Activated T-cell treated with anti-CD3 and anti-CD28 coated beads, Interleukin-2, amount 50 U/mL, for 72 hours (primary cell): Measurements from ENCODE around the gene SPINT1. TPM values are rescaled to one million over a fixed set of nuclear protein-coding genes. Genes with fewer than 3 reads are reported as not detected.
A peak's percentile ranks its signal among the peaks of the same experiment; 100 is the strongest.

Experiments
- ATAC-seq, 2 donors: fragments of 150-1000 bp; cut with Tn5 transposase; replicated peaks in 1 of 2; 2 replicates each; pipeline ENCODE4 v1.10.0; 2021; ENCODE audit warnings: moderate library complexity in 2 of 2, mild to moderate bottlenecking in 1 of 2
- DNase-seq, 2 donors: peaks; one replicate each; pipeline ENCODE4 v3.0.0; 2021 to 2022; ENCODE audit warnings: mixed read lengths in 1 of 2
- H3K27ac Mint-ChIP-seq: one replicate; pipeline ENCODE4 v1.8.0; 2022; ENCODE audit warnings: mild to moderate bottlenecking, moderate library complexity, mixed read lengths
- H3K27me3 Mint-ChIP-seq: one replicate; pipeline ENCODE4 v1.8.0; 2022; ENCODE audit warnings: low read depth, mixed read lengths
- H3K36me3 Mint-ChIP-seq, 2 donors: one replicate each; pipeline ENCODE4 v1.8.0; 2022; ENCODE audit warnings: mixed read lengths in 2 of 2, mild to moderate bottlenecking in 1 of 2; ENCODE audit not compliant: insufficient read depth in 2 of 2
- H3K4me1 Mint-ChIP-seq: one replicate; pipeline ENCODE4 v1.8.0; 2022; ENCODE audit warnings: low read depth, mixed read lengths
- H3K4me3 Mint-ChIP-seq, 2 donors: one replicate each; pipeline ENCODE4 v1.8.0; 2022; ENCODE audit warnings: mild to moderate bottlenecking in 2 of 2, mixed read lengths in 2 of 2, moderate library complexity in 2 of 2
- H3K9me3 Mint-ChIP-seq, 2 donors: one replicate each; pipeline ENCODE4 v1.8.0; 2022; ENCODE audit warnings: mixed read lengths in 2 of 2
- total RNA-seq, 2 donors: library from RNA; stranded (reverse); gene quantifications; one replicate each; pipeline ENCODE4 v1.2.3, GENCODE V29; 2022

SPINT1 gene
- total RNA-seq, 2 donors from 2014 or later, result 17.3 to 19.4 TPM

- Mint-ChIP-seq H3K9me3 (no peaks in the 10 kb centered on the region), H3K4me3 (peak within 1 kb of the TSS; percentile 91 to 98), H3K27me3 (peaks cover 7% of the 10 kb centered on the region), H3K4me1 (peaks cover 26% of the 10 kb centered on the region), H3K27ac (no peak within 1 kb of the TSS), H3K36me3 (no peaks in the 10 kb centered on the region)
- ATAC-seq, result peak; percentile 85 to 89
- peak; percentile 67 to 72 for DNase-seq
These were observed 30.1 kb downstream of the SPINT1 start, which contains the start of gene RHOV for GRCh38 chr15:40873694-40874561. Gene RHOV (minus strand): TSS chr15:40874234. CDS start chr15:40874139, 95 bp downstream.

DNA sequence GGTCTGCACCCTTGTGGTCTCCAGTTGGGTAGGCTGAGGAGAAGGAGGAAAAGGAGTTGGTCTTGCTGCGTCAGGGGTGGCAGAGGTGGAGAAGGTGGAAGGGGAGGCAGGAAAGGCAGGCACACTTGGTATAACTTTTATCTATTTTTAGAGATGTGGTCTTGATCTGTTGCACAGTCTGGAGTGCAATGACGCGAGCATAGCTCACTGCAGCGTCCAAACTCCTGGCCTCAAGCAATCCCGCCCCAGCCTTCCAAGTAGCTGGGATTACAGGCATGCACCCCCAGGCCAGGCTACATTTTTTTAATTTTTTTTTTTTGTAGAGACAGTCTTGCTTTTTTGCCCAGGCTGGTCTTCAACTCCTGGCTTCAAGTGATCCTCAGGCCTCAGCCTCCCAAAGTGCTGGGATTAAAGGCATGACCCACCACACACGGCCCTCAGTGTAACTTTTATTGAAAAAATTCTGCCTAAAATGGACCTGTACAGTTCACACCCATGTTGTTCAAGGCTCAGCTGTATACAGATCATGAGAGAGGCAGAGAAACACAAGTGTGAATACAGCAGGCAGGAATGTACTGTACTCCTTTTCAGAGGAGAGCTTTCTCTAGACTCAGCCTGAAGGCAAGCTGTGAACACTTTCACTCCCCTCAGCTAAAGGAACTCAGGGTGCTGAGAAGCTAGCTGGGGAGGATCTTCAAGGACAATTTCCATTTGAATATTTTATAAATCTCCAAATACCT, 32.3 kb downstream of the SPINT1 start:
- ATAC-seq (no peak), DNase-seq (no peak)
- Mint-ChIP-seq H3K4me3 (no peak overlapping the region), H3K27me3 (peaks cover 7% of the 10 kb centered on the region), H3K4me1 (peaks cover 36% of the 10 kb centered on the region), H3K9me3 (no peaks in the 10 kb centered on the region), H3K27ac (no peak overlapping the region), H3K36me3 (no peaks in the 10 kb centered on the region)

DNA sequence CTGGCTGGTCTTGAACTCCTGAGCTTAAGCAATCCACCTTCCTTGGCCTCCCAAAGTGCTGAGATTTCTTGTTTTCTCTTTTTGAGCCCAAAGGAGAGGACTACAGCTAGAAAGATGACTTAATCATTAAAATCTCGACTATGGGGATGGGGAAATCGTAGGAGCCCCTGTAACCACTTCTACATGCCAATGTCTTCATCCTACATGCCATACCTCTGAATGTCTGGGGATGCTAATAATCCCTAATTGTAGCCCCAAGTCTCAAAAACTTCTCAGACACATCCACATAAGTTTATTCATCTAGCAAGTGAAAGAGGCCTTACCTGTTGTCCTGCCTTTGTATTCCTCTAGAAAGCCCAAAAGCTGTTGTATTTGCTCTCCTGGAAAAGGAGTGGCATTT, 33.8 kb downstream of the SPINT1 start:
- no peaks in the 10 kb centered on the region for H3K36me3 Mint-ChIP-seq
- ATAC-seq, result no peak
- no peak for DNase-seq
- H3K27ac Mint-ChIP-seq, result no peak overlapping the region
- no peaks in the 10 kb centered on the region for H3K9me3 Mint-ChIP-seq
- H3K4me3 Mint-ChIP-seq, result no peak overlapping the region
- H3K4me1 Mint-ChIP-seq, result peaks cover 27% of the 10 kb centered on the region
- H3K27me3 Mint-ChIP-seq, result peaks cover 7% of the 10 kb centered on the region

DNA sequence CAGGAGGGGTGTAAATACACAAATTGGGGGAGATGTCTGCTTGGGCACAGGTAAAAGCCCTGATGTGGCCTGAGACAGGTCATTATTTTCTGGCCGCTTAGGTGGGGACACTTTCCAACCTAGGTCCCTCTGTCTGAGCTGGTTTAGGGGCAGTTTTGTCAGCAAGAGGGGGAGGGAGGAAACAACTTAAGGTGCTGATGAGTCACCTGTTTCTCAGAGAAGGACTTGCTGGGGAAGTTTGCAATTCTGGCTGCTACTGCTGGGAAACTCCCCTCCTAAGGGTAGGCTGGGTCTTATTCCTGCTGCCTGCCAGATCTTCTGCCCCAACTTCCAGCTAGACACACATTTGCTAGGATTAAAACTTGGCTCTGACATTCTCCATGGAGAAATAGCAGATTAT, 34.9 kb downstream of the SPINT1 start:
- ATAC-seq (peak; percentile 76 to 81), DNase-seq (peak; percentile 50 to 53)
- peaks cover 7% of the 10 kb centered on the region for H3K27me3 Mint-ChIP-seq
- peak overlapping the region in 1 of 2 donors; percentile 14 for H3K4me3 Mint-ChIP-seq
- H3K4me1 Mint-ChIP-seq, result peaks cover 20% of the 10 kb centered on the region
- H3K9me3 Mint-ChIP-seq, result no peaks in the 10 kb centered on the region
- no peak overlapping the region for H3K27ac Mint-ChIP-seq
- no peaks in the 10 kb centered on the region for H3K36me3 Mint-ChIP-seq

- Mint-ChIP-seq H3K27ac (no peak overlapping the region), H3K4me3 (no peak overlapping the region), H3K27me3 (no peaks in the 10 kb centered on the region), H3K9me3 (no peaks in the 10 kb centered on the region), H3K36me3 (no peaks in the 10 kb centered on the region), H3K4me1 (peaks cover 15% of the 10 kb centered on the region)
- ATAC-seq (peak; percentile 52 to 59), DNase-seq (no peak)
These were observed 35.8 kb downstream of the SPINT1 start for GRCh38 chr15:40879609-40880008.

DNA sequence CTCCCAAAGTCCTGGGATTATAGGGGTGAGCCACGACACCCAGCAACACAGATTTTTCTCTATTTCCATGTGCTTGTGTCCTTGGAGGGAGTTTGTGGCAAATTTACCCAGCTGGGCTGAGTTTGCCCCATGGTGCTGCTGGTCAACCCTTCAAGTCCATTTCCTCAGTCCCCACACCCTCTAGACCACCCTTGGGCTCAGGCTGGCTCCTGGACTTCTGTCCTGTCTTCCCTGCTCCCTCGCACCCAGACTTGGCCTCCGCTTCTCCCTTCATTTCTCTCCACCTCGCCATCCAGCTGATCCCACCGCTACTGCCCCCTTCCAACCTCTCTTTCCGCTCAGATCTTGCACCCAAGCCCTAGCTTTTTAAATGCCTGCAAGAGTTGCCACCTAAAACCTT, 37.5 kb downstream of the SPINT1 start:
- H3K27me3 Mint-ChIP-seq, result peaks cover 5% of the 10 kb centered on the region
- H3K9me3 Mint-ChIP-seq, result no peaks in the 10 kb centered on the region
- no peak overlapping the region for H3K4me3 Mint-ChIP-seq
- ATAC-seq (no peak), DNase-seq (no peak)
- H3K36me3 Mint-ChIP-seq, result no peaks in the 10 kb centered on the region
- H3K4me1 Mint-ChIP-seq, result peaks cover 15% of the 10 kb centered on the region
- no peak overlapping the region for H3K27ac Mint-ChIP-seq

GRCh38 chr15:40886586-40886985, 42.7 kb downstream of the SPINT1 start:
- Mint-ChIP-seq H3K4me1 (peaks cover 10% of the 10 kb centered on the region), H3K27ac (no peak overlapping the region), H3K36me3 (no peaks in the 10 kb centered on the region), H3K27me3 (peaks cover 5% of the 10 kb centered on the region), H3K4me3 (no peak overlapping the region), H3K9me3 (no peaks in the 10 kb centered on the region)
- DNase-seq (no peak), ATAC-seq (no peak)

DNA sequence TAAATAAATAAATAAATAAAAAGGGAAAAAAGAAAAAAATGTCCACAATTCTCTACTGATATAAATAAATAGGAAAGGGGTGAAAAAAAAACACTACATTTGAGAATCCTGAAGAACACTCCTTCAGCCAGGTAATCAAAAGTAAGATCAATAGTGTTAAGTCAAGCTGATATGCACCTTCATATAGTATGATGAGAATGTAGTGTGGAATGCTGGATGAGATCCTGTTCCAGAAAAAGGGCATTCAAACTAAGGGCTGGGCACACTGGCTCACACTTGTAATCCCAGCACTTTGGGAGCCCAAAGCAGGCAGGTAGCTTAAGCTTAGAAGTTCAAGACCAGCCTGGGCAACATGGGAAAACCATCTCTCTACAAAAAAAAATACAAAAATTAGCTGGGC, 45.3 kb downstream of the SPINT1 start:
- Mint-ChIP-seq H3K4me3 (no peak overlapping the region), H3K27me3 (peaks cover 12% of the 10 kb centered on the region), H3K36me3 (no peaks in the 10 kb centered on the region), H3K27ac (no peak overlapping the region), H3K9me3 (no peaks in the 10 kb centered on the region), H3K4me1 (peaks cover 22% of the 10 kb centered on the region)
- ATAC-seq, result no peak
- no peak for DNase-seq

DNA sequence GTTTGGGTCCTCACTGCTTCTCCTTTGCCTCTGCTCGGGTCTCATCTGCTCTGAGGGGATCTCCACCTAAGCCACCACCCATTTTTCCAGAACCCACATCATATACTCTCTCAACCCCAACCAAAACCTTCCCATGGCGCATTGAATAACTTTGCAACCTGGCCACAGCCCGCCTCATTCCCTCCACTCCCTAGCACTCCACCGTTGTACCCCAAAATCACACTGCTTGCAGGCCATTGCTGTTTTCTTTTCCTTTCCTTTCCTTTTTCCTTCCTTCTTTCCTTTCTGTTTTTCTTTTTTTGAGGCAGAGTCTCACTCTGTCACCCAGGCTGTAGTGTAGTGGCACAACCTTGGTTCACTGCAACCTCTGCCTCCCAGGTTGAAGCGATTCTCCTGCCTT, 47.3 kb downstream of the SPINT1 start:
- Mint-ChIP-seq H3K27me3 (peaks cover 6% of the 10 kb centered on the region), H3K4me1 (peaks cover 39% of the 10 kb centered on the region), H3K9me3 (no peaks in the 10 kb centered on the region), H3K4me3 (no peak overlapping the region), H3K27ac (no peak overlapping the region), H3K36me3 (peaks cover 2 to 5% of the 10 kb centered on the region in 2 donors)
- no peak for DNase-seq
- ATAC-seq, result no peak

- Mint-ChIP-seq H3K27ac (no peak overlapping the region), H3K4me3 (no peak overlapping the region), H3K36me3 (peaks cover 2 to 10% of the 10 kb centered on the region in 2 donors), H3K9me3 (no peaks in the 10 kb centered on the region), H3K4me1 (peaks cover 41% of the 10 kb centered on the region), H3K27me3 (peaks cover 6% of the 10 kb centered on the region)
- no peak for ATAC-seq
- DNase-seq, result peak; percentile 33 to 43
These were observed 48.1 kb downstream of the SPINT1 start for GRCh38 chr15:40891810-40892446.

- Mint-ChIP-seq H3K27me3 (peaks cover 6% of the 10 kb centered on the region), H3K36me3 (peaks cover 2 to 10% of the 10 kb centered on the region in 2 donors), H3K4me3 (peak overlapping the region in 1 of 2 donors; percentile 36), H3K9me3 (no peaks in the 10 kb centered on the region), H3K27ac (no peak overlapping the region), H3K4me1 (peaks cover 41% of the 10 kb centered on the region)
- ATAC-seq (no peak), DNase-seq (no peak)
These were observed 48.7 kb downstream of the SPINT1 start for GRCh38 chr15:40892447-40893012.

DNA sequence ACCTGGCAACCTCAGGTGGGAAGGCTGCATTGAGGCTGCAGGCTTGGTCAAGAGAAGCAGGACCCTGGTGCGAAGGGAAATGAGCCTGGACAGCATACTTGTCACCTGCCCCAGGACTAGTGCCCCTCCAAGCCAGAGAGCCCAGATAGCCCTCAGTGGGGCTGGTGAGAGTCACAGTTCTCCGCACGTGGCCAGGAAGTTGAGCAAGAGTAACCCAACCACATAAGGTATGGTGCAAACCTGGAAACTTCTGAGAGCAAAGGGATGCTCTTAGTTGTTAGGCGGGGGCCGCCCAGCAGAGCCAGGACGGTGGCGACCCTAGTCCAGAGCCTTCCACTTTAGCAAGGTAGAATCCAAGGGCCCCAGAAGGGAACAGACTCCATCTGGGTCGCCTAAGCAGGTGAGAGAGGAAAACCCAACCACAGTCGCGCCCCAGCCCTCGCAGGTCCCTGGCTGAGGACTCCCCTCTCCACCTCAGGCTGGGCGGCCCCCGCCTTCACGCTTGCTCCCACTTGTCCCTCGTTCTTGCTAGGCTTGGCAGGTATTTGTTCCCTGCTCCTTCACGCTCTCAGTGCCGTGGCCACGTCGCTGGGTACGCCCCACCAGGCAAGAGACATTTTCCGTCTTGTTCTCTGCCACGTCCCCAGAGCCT, 49.3 kb downstream of the SPINT1 start:
- Mint-ChIP-seq H3K27ac (no peak overlapping the region), H3K9me3 (no peaks in the 10 kb centered on the region), H3K36me3 (peaks cover 2 to 10% of the 10 kb centered on the region in 2 donors), H3K4me1 (peaks cover 41% of the 10 kb centered on the region), H3K4me3 (peak overlapping the region; percentile 96 to 98), H3K27me3 (peaks cover 6% of the 10 kb centered on the region)
- ATAC-seq, result no peak
- no peak for DNase-seq
